Activated T-helper 1 cell treated with anti-CD3 and anti-CD28 coated beads, Interleukin-12 subunit alpha, Interleukin-12 subunit beta, Interleukin-2, Interleukin-4 antibody, amounts not matched to agents 30 ng/mL and 10 ng/mL and 1 ng/mL, durations not matched to agents 14 hours and 24 hours and 36 hours (primary cell): ENCODE results near the gene PSMB11. TPM values are rescaled to one million over a fixed set of nuclear protein-coding genes. Genes with fewer than 3 reads are reported as not detected.
"Not testable (repeated sequence)": the region's sequence is repeated elsewhere in the genome, so short reads cannot be mapped to it uniquely, and the experiment has no call there.

Source experiments
- DNase-seq: peaks from one replicate; pipeline ENCODE4 v3.0.0; 2021; ENCODE audit warnings: low spot score
- H3K27ac Mint-ChIP-seq: one replicate; pipeline ENCODE4 v1.8.0; 2021; ENCODE audit warnings: mild to moderate bottlenecking, mixed read lengths
- H3K27me3 Mint-ChIP-seq: one replicate; pipeline ENCODE4 v1.8.0; 2022; ENCODE audit warnings: mild to moderate bottlenecking, moderate library complexity, mixed read lengths; ENCODE audit not compliant: insufficient read depth
- H3K36me3 Mint-ChIP-seq: one replicate; pipeline ENCODE4 v1.8.0; 2021; ENCODE audit warnings: low read depth, mixed read lengths
- H3K4me1 Mint-ChIP-seq: one replicate; pipeline ENCODE4 v1.8.0; 2021; ENCODE audit warnings: low read depth, mixed read lengths
- H3K4me3 Mint-ChIP-seq: one replicate; pipeline ENCODE4 v1.8.0; 2021; ENCODE audit warnings: mild to moderate bottlenecking, moderate library complexity, mixed read lengths
- H3K9me3 Mint-ChIP-seq: one replicate; pipeline ENCODE4 v1.8.0; 2021; ENCODE audit warnings: mixed read lengths
- intact Hi-C: fragments of 100-400 bp; cut with micrococcal nuclease; formaldehyde crosslinking; loops from one replicate; pipeline ENCODE4 v1.15.1; 2024
- total RNA-seq: library from RNA; stranded (reverse); gene quantifications from 2 replicates; pipeline ENCODE4 v1.2.3, GENCODE V29; 2022

The PSMB11 gene
- total RNA-seq: not detected in 2 replicates

- H3K27ac Mint-ChIP-seq: no peak within 1 kb of the TSS
- peaks cover 3% of the 10 kb centered on the region for H3K27me3 Mint-ChIP-seq
- H3K9me3 Mint-ChIP-seq: no peaks in the 10 kb centered on the region
- no peaks in the 10 kb centered on the region for H3K4me1 Mint-ChIP-seq
- no peak for DNase-seq
- no peaks in the 10 kb centered on the region for H3K36me3 Mint-ChIP-seq
- no peak within 1 kb of the TSS for H3K4me3 Mint-ChIP-seq
- intact Hi-C loops: no loop called here
Measured at GRCh38 chr14:23042162-23042965, at the start of gene PSMB11. TSS of gene PSMB11 (plus strand) at chr14:23042212. CDS start at chr14:23042226, 14 bp downstream.

- Mint-ChIP-seq H3K36me3 (peaks cover 5% of the 10 kb centered on the region), H3K27ac (no peak overlapping the region), H3K4me1 (no peaks in the 10 kb centered on the region), H3K4me3 (no peak overlapping the region), H3K9me3 (no peaks in the 10 kb centered on the region), H3K27me3 (no peaks in the 10 kb centered on the region)
- intact Hi-C loops: loop anchor here (10.0 kb wide), 1 partner anchor 191 kb away; the partner anchor contains the start of gene SLC7A8
- no peak for DNase-seq
Measured at GRCh38 chr14:22993517-22993916, 48.5 kb upstream of the PSMB11 start.

GRCh38 chr14:22994762-22995275, 47.2 kb upstream of the PSMB11 start:
- DNase-seq: no peak
- Mint-ChIP-seq H3K27ac (no peak overlapping the region), H3K4me3 (no peak overlapping the region), H3K36me3 (peaks cover 5% of the 10 kb centered on the region), H3K27me3 (no peaks in the 10 kb centered on the region), H3K9me3 (no peaks in the 10 kb centered on the region), H3K4me1 (no peaks in the 10 kb centered on the region)
- intact Hi-C loops: loop anchor here (2.0 to 10.0 kb wide), 2 partner anchors 64 to 190 kb away; partner anchors contain the start of gene SLC7A8

- intact Hi-C loops: loop anchor here (2.0 to 10.0 kb wide), 2 partner anchors 63 to 189 kb away; partner anchors contain the start of gene SLC7A8
Measured at GRCh38 chr14:22995889-22996625, 46.0 kb upstream of the PSMB11 start.

GRCh38 chr14:22996768-22997654, 45.0 kb upstream of the PSMB11 start:
- no peak for DNase-seq
- H3K4me1 Mint-ChIP-seq: no peaks in the 10 kb centered on the region
- peaks cover 5% of the 10 kb centered on the region for H3K36me3 Mint-ChIP-seq
- no peak overlapping the region for H3K4me3 Mint-ChIP-seq
- no peaks in the 10 kb centered on the region for H3K27me3 Mint-ChIP-seq
- intact Hi-C loops: loop anchor here (10.0 kb wide), 1 partner anchor 188 kb away; the partner anchor contains the start of gene SLC7A8
- H3K9me3 Mint-ChIP-seq: no peaks in the 10 kb centered on the region
- no peak overlapping the region for H3K27ac Mint-ChIP-seq

More at GRCh38 chr14:22995889-22996625, 46.0 kb upstream of the PSMB11 start:
- Mint-ChIP-seq H3K4me3 (no peak overlapping the region), H3K4me1 (no peaks in the 10 kb centered on the region), H3K27ac (no peak overlapping the region), H3K27me3 (no peaks in the 10 kb centered on the region), H3K9me3 (no peaks in the 10 kb centered on the region), H3K36me3 (peaks cover 5% of the 10 kb centered on the region)
- DNase-seq: no peak

GRCh38 chr14:22997676-22998323, 44.2 kb upstream of the PSMB11 start:
- Mint-ChIP-seq H3K36me3 (peaks cover 5% of the 10 kb centered on the region), H3K27me3 (no peaks in the 10 kb centered on the region), H3K27ac (no peak overlapping the region), H3K4me1 (no peaks in the 10 kb centered on the region), H3K4me3 (no peak overlapping the region), H3K9me3 (no peaks in the 10 kb centered on the region)
- intact Hi-C loops: loop anchor here (10.0 kb wide), 1 partner anchor 187 kb away; the partner anchor contains the start of gene SLC7A8
- DNase-seq: no peak

GRCh38 chr14:22998329-22999012, 43.5 kb upstream of the PSMB11 start:
- Mint-ChIP-seq H3K4me1 (no peaks in the 10 kb centered on the region), H3K27ac (no peak overlapping the region), H3K27me3 (no peaks in the 10 kb centered on the region), H3K36me3 (peaks cover 2% of the 10 kb centered on the region), H3K9me3 (no peaks in the 10 kb centered on the region), H3K4me3 (no peak overlapping the region)
- DNase-seq: no peak
- intact Hi-C loops: loop anchor here (10.0 kb wide), 1 partner anchor 186 kb away; the partner anchor contains the start of gene SLC7A8

- H3K36me3 Mint-ChIP-seq: peaks cover under 1% of the 10 kb centered on the region
- no peaks in the 10 kb centered on the region for H3K9me3 Mint-ChIP-seq
- H3K27ac Mint-ChIP-seq: no peak overlapping the region
- H3K4me1 Mint-ChIP-seq: peaks cover 10% of the 10 kb centered on the region
- H3K4me3 Mint-ChIP-seq: no peak overlapping the region
- DNase-seq: no peak
- intact Hi-C loops: no loop called here
- no peaks in the 10 kb centered on the region for H3K27me3 Mint-ChIP-seq
Measured at GRCh38 chr14:23000860-23001259, 41.2 kb upstream of the PSMB11 start.

- Mint-ChIP-seq H3K27me3 (no peaks in the 10 kb centered on the region), H3K27ac (no peak overlapping the region), H3K36me3 (no peaks in the 10 kb centered on the region), H3K9me3 (no peaks in the 10 kb centered on the region), H3K4me1 (peaks cover 24% of the 10 kb centered on the region), H3K4me3 (no peak overlapping the region)
- DNase-seq: no peak
- intact Hi-C loops: no loop called here
Measured at GRCh38 chr14:23002592-23002991, 39.4 kb upstream of the PSMB11 start.

GRCh38 chr14:23004274-23004673, 37.7 kb upstream of the PSMB11 start:
- intact Hi-C loops: not testable (repeated sequence)

GRCh38 chr14:23005451-23006187, 36.4 kb upstream of the PSMB11 start:
- peaks cover 52% of the 10 kb centered on the region for H3K4me1 Mint-ChIP-seq
- peaks cover 1% of the 10 kb centered on the region for H3K36me3 Mint-ChIP-seq
- no peaks in the 10 kb centered on the region for H3K27me3 Mint-ChIP-seq
- intact Hi-C loops: loop anchor here (2.0 kb wide), 2 partner anchors 49 to 281 kb away; partner anchors contain the start of genes HAUS4 and HOMEZ
- H3K4me3 Mint-ChIP-seq: peak overlapping the region; percentile 97
- DNase-seq: no peak
- no peak overlapping the region for H3K27ac Mint-ChIP-seq
- no peaks in the 10 kb centered on the region for H3K9me3 Mint-ChIP-seq

More at GRCh38 chr14:23004274-23004673, 37.7 kb upstream of the PSMB11 start:
- H3K9me3 Mint-ChIP-seq, H3K27ac Mint-ChIP-seq, H3K27me3 Mint-ChIP-seq, H3K4me3 Mint-ChIP-seq, H3K36me3 Mint-ChIP-seq, DNase-seq: not testable (repeated sequence)
- H3K4me1 Mint-ChIP-seq: peaks cover 41% of the 10 kb centered on the region
